Myocyte (in vitro differentiated cells): ENCODE data around the gene TESK2. TPM values are rescaled to one million over a fixed set of nuclear protein-coding genes. Genes with fewer than 3 reads are reported as not detected.
"Not testable (repeated sequence)": the region's sequence is repeated elsewhere in the genome, so short reads cannot be mapped to it uniquely, and the experiment has no call there.

Experiments used
- DNase-seq: peaks from one replicate; pipeline ENCODE4 v3.0.0-alpha.2; 2012; ENCODE audit warnings: low read depth
- total RNA-seq: library from RNA; depleted of rRNA; stranded (reverse); fragments of >200 nt; gene quantifications from 2 replicates; pipeline ENCODE4 v1.2.3, GENCODE V29; 2014

TESK2 gene
- total RNA-seq, 1 donor from 2014 or later: 1.7 TPM

DNA sequence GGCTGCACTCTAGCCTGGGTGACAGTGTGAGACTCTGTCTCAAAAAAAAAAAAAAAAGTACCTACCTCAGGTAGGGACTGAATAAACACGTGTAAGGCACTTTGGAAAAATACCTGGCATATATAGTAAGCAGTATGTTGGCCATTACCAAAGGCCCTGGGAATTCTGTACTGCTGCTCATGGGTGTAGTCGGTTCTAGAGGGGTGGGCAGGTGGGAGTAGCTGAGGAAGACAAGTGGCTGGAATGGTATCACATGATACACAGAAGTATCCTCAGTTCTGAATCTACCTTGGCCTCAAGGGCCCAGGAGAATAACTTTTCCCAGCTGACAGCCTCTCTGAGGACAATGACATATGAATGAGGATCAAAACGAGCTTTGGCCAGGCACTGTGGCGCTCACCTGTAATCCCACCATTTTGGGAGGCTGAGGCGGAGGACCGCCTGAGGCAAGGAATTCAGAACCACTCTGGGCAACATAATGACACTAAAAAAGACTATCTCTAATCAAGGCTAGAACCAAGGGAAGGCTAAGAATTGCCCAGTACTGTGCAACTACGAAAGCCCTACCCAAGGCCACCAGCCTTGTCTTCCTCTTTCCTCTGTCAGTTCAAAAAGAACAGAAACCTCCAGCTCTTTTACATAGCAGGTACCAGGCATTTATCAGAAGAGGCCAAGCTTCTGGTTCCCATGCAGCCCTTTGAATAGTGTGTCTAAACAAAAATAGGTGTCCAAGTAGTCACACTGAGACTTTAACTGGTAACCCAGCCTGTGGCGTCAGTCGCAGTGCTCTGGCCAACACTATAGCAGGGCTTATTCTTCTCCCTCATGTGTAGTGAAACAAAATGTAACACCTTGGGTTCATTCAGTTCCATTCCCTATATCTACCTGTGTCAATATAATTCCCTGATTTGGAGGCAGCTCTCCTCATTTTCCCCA lies 19.3 kb upstream of the TESK2 start:
- DNase-seq: no peak

- DNase-seq: peak; percentile 34
Observed at GRCh38 chr1:45508295-45509151, 17.6 kb upstream of the TESK2 start.

GRCh38 chr1:45507893-45508292 lies 16.9 kb upstream of the TESK2 start:
- no peak for DNase-seq

DNA sequence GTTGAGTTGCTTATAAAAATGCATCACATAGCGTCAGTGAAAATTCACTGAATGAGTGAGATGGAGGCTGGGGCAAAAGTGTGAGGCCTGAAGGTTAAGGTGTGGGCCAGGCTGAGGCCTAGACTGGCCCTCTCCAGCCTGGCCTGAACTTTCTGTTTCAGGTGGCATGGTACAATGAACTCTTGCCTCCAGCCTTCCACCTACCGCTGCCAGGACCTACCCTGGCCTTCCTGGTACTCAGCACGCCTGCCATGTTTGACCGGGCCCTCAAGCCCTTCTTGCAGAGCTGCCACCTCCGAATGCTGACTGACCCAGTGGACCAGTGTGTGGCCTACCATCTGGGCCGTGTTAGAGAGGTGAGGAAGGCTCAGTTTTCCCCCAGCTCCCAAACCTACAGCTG lies 16.2 kb upstream of the TESK2 start:
- DNase-seq: no peak

GRCh38 chr1:45503462-45504360 lies 12.7 kb upstream of the TESK2 start:
- DNase-seq: no peak

- DNase-seq: no peak
Observed at GRCh38 chr1:45501505-45501859, 10.5 kb upstream of the TESK2 start.

- no peak for DNase-seq
Observed at GRCh38 chr1:45499415-45499769, 8.4 kb upstream of the TESK2 start.

GRCh38 chr1:45498279-45498678 lies 7.3 kb upstream of the TESK2 start:
- DNase-seq: no peak

- DNase-seq: peak; percentile 70
Observed at GRCh38 chr1:45493116-45493697, 2.2 kb upstream of the TESK2 start.

- no peak for DNase-seq
Observed at GRCh38 chr1:45492691-45493090, 1.7 kb upstream of the TESK2 start.

DNA sequence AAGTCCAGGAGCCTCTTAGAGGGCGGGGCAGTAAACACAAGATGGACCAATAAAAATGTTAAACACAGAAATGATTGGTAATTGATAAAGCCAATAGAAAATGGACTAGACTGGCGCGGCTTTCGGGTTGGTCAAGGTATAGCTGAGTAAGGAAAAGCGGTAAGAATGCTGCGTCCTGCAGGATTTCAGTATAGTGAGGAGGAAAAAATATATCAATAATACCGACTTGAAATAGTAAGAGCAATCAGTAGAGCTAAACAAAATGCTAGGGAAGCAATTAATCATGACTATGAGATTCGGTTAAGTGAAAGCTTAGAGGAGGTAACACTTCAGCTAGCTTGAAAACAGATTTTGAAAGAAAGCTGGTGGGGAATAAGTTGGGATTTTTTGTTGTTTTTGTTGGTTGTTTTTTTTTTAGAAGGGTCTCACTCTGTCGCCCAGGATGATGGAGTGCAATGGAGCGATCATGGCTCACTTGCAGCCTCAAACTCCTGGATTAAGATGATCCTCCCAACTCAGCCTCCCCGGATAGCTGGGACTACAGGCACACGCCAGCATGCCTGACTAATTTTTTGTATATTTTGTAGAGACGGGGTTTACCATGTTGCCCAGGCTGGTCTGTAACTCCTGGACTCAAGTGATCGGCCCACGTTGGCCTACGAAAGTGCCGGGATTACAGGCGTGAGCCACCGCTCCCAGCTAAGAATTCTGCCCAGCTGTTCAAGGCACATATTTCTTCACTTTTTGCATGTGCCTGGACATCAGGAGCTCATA lies 711 bp upstream of the TESK2 start:
- DNase-seq: no peak

GRCh38 chr1:45490121-45490625 lies 790 bp downstream of the TESK2 start:
- peak; percentile 18 for DNase-seq

DNA sequence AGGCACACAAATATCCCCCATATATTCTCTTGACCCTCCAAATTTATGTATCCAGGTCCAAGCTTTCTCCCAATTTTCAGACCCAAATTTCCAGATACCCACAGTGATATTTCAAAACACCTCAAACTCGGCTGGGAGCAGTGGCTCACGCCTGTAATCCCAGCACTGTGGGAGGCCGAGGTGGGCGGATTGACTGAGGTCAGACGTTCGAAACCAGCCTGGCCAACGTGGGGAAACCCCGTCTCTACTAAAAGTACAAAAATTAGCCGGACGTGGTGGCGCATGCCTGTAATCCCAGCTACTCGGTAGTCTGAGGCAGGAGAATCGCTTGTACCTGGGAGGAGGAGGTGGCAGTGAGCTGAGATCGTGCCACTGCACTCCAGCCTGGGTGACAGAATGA lies 1.6 kb downstream of the TESK2 start:
- not testable (repeated sequence) for DNase-seq

DNA sequence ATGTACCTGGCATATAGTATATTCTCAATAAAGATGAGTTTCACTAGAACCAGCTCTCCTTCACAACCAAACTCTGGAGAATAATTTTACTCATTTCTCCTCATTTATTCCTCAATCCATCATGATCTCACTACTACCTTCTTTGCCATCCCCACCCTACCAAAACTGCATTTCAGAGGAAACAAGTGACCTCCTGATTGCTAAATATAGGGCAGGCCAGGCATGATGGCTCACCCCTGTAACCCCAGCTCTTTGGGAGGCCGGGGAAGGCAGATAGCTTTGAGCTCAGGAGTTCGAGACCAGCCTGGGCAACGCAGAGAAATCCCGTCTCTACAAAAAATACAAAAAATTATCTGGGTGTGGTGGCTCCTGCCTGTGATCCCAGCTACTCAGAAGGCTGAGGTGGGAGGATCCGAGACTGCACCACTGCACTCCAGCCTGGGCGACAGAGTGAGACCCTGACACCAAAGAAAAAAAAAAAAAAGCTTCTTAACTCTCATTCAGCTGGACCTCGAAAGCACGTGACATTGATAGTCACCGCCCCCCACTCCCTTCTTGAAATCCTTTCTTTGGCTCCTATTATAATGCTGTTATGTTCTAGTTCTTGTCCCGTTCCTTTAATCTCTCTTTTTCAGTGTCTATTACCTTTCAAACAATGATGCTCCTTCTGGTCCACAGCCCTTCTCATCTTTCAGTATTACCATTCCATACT lies 2.1 kb downstream of the TESK2 start:
- DNase-seq: no peak

- no peak for DNase-seq
Observed at GRCh38 chr1:45485949-45486348, 5.0 kb downstream of the TESK2 start.

DNA sequence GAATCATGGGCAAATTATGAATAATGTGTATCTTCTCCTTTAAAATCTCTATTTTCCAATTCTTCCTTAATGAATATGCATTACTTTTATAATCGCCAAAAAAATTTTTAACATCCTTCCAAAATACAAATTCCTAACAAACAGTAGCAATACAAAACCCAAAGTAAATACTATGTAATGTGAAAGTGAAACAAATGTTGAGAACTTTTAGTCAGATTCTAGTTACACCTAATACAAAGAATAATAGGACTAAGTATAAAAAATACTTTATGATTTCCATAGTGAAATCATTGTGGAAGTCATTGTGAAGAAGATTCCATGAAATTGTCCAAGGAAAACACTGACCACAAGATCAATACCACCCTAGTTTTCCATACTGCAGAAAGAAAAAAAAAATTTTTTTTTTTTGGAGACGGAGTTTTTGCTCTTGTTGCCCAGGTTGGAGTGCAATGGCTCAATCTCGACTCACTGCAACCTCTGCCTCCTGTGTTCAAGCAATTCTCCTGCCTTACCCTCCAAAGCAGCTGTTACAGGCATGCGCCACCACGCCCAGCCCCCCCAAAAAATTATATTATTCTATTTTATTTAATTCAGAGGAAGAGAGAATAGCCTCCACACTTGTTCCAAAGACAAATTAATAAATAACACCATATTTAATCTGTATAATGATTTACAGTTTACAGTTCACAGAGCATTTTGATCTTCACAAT lies 11.8 kb downstream of the TESK2 start:
- DNase-seq: no peak

- no peak for DNase-seq
Observed at GRCh38 chr1:45478121-45478814, 12.7 kb downstream of the TESK2 start.

DNA sequence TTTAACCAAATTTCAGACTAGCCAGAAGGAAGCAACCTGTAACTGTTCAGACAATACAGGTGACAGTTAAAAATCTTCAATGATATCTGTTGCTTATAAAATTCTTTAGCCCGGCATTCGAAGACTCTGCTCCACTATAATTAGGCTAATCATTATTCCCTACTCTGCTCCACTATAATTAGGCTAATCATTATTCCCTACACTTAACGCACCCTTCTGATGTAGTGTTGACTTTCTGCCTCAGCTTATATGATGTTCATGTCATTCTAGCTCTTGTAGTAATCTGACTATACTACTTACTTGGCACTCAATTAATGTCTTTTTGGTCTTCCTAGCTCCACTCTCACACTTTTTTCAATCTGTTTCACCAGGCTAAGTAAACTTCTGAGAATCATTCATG lies 13.3 kb downstream of the TESK2 start:
- no peak for DNase-seq
